Pons (tissue), 1 donor: Measurements from ENCODE around the gene TLN1.

Experiments used
- DNase-seq: peaks from one replicate; pipeline ENCODE4 v3.0.0-alpha.2; 2016; ENCODE audit warnings: low spot score

Gene TLN1

DNA sequence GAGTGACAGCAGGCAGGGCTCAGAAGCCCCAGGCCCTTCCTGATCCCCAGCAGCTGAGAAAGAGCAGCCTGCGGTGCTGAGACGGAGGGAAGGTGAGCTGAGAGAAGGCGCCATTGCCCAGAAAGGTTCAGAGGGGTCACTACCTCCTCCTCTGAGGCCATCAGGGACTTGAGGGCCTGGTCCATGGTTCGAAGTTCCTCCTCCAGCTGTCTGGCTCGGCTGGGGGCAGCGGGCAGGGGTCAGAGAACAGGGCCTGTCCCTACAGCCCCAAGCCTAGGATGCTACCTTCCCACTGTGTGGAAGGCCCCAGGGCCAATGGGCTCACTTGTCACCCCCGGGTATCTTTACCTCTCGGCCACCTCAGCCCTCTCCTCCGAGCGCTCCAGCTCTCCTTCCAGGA is 47.1 kb downstream of the TLN1 start:
- no peak for DNase-seq

- DNase-seq, result no peak
These were observed 48.7 kb downstream of the TLN1 start for GRCh38 chr9:35683323-35683722.

DNA sequence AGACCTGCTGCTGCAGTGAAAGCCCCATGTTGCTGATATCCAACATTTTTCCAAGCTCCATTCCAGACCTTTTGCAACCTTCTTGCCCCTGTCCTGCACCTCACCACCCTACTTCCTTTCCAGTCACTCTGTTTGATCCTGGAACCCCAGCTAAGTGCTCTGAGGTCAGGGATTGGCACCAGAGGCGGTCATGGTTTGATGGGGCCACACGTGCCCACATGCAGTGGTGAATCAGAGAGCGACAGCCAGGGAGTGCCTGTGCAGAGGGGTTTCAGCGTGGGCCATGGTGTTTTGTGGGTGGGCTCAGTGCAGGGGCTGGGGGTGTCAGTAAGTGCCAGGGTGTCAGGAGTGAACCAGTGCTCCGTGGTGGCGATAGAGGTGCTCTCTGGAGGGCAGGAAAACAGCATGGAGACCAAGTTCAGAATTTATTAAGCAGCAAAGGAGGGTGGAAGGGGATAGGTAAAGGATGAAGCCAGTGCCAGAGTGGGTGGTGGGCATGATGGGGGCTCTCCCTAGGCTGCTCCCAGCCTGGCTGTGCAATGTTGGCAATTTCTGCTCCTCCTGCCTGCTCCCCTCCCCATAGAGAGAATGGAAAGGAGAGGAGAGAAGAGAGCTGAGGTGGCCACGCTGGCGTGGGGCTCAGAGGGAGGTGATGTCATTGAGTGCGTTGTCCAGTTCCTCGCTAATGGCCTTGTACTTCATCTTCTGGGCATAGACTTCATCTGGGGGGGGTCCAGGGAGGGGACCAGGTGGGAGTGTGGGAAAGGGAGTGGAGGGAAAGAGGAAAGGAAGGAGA is 49.3 kb downstream of the TLN1 start:
- no peak for DNase-seq

- DNase-seq, result no peak
These were observed 49.9 kb downstream of the TLN1 start for GRCh38 chr9:35682051-35682450.

GRCh38 chr9:35681341-35682002 is 50.5 kb downstream of the TLN1 start:
- no peak for DNase-seq

GRCh38 chr9:35680331-35681105 is 51.5 kb downstream of the TLN1 start:
- DNase-seq, result no peak

- no peak for DNase-seq
These were observed 52.1 kb downstream of the TLN1 start for GRCh38 chr9:35679766-35680330.

- no peak for DNase-seq
These were observed 52.9 kb downstream of the TLN1 start for GRCh38 chr9:35679091-35679490.

DNA sequence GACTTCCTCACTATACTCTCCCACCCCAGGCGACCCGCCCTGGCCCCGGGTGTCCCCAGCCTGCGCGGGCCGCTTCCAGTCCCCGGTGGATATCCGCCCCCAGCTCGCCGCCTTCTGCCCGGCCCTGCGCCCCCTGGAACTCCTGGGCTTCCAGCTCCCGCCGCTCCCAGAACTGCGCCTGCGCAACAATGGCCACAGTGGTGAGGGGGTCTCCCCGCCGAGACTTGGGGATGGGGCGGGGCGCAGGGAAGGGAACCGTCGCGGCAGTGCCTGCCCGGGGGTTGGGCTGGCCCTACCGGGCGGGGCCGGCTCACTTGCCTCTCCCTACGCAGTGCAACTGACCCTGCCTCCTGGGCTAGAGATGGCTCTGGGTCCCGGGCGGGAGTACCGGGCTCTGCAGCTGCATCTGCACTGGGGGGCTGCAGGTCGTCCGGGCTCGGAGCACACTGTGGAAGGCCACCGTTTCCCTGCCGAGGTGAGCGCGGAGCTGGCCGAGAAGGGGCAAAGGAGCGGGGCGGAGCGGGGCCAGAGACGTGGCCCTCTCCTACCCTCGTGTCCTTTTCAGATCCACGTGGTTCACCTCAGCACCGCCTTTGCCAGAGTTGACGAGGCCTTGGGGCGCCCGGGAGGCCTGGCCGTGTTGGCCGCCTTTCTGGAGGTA is 56.1 kb downstream of the TLN1 start:
- DNase-seq, result no peak

- no peak for DNase-seq
These were observed 56.8 kb downstream of the TLN1 start for GRCh38 chr9:35675204-35675603.

GRCh38 chr9:35674025-35674361 is 58.0 kb downstream of the TLN1 start:
- no peak for DNase-seq

- no peak for DNase-seq
These were observed 58.6 kb downstream of the TLN1 start, which contains the start of gene CA9 for GRCh38 chr9:35673132-35674024. Gene CA9, plus strand, starts transcription at chr9:35673928. Its CDS starts 32 bp downstream, at chr9:35673960.

- no peak for DNase-seq
These were observed 62.5 kb downstream of the TLN1 start for GRCh38 chr9:35669331-35670145.

GRCh38 chr9:35667939-35668338 is 64.1 kb downstream of the TLN1 start:
- DNase-seq, result no peak

DNA sequence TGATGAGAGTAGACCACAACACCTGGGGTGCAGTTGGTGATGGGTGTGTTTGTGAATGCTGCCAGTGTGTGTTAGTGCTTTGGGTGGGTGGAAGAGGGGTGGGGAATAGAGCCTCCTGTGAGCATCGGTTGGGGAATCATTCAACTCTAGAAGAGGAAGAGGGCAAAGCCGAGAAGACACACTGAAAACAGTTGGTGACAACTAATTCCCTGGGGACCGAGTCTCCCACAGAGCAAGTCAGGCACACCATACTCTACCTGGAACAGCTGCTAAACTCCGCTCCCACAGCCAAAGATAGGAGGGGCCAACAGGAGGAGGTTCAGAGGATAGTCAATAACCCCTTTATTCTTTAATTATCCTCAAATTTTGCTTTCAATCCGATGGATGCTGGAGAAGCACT is 65.4 kb downstream of the TLN1 start:
- DNase-seq, result no peak

- DNase-seq, result no peak
These were observed 66.0 kb downstream of the TLN1 start for GRCh38 chr9:35666045-35666444.

DNA sequence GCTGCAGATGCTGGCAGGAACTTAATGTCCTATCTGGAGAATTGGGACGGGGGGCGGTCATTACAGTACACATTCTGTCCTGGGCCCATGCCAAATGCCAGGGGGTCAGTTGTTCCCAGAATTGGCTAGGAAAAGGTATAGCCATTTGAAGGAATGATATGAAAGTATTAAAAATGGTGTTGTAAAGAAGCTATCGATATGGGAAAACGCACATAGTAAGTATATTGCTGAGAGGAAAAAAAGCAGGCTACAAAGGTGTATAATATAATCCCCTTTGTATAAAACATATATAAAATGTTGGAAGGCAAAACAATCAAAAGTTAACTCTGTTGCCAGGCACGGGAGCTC is 66.5 kb downstream of the TLN1 start:
- no peak for DNase-seq

DNA sequence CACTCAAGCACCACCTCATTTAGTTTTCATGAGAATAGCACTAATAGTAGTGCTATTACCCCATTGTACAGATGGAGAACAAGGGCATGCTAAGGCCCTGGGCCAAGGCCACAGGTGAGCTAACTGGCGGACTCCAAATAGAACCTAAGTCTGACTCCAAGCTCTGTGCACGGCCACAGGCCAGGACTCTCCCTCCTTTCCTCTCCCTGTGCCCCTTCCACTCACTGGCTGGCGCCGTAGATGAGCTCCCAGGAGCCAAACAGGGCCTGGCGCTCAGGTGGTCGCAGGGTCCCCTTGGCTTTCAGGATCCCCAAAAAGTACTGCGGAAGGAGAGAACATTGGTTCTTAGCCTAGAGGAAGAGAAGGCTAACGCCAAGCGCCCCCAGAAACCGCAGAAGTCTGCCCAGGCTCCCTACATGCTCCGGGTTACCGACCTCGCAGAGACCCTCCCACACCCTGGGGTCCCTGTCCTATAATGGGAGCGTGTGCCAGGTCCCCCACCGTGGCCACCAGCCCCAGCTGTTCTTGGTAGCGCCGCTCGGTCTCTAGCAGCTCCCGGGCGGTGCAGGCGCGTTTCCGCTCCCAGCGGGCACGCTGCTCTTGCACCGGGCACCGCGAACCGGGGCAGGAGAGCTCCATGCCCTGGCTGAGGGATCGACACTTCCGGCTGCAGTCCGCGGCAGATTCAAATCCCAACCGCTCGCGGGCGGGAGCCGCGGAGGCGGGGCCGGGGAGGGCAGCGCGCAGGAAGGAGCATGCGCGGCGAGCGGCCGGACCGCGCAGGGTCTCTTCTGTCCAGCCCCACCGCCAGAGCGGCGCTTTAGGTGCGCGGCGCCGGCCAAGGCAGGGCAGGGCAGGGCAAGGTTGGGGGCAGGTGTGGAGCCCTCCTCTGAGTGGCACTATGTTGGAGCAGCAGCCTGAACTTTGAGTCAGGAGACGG is 67.2 kb downstream of the TLN1 start, which contains the start of gene ARHGEF39:
TSS of gene ARHGEF39 (minus strand) at position 665 of the 940 bp plus-strand sequence. CDS start at position 639, 26 bp downstream.
- peak; percentile 42 for DNase-seq

GRCh38 chr9:35662437-35662836 is 69.6 kb downstream of the TLN1 start:
- no peak for DNase-seq
